ENCODE data around the gene GLE1. TPM values are rescaled to one million over a fixed set of nuclear protein-coding genes. Genes with fewer than 3 reads are reported as not detected.

The GLE1 gene
- total and polyA plus RNA-seq, 2 donors (not counting 3 experiments of a cell fraction or from before 2014, with no cell fraction given): 13.0 to 22.6 TPM

DNA sequence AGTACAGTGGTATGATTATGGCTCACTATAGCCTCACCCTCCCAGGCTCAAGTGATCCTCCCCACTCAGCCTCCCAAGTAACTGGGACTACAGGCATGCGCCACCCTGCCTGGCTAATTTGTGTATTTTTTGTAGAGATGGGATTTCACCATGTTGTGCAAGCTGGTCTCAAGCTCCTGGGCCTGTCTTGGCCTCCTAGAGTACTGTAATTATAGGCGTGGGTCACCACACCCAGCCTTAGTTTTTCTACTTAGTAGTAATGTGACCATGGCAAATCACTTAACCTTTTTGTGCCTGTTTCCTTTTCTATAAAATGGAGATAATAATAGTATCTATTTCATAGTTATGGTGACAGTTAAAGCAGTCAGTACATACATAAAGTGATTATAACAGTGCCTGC, 22.2 kb downstream of the GLE1 start:
- H3K79me2 ChIP-seq (ENCODE audit: control insufficient read depth, insufficient read depth, low read length): no peaks in the 10 kb centered on the region
- H3K4me3 ChIP-seq (replicated peaks in 1 of 3; ENCODE audit: insufficient read depth in 1 of 3, low read depth in 1 of 3, low read length in 3 of 3): no peak overlapping the region
- H3K36me3 ChIP-seq (ENCODE audit: control insufficient read depth in 2 of 2, extremely low read depth in 1 of 2, insufficient read depth in 2 of 2, low read length in 2 of 2): peaks cover 5% of the 10 kb centered on the region in 2 experiments
- no TSS peak for BruUV-seq (replicated peaks)
- ChIA-PET POLR2A (no interaction called here), CTCF (interaction anchor here (1.4 to 3.9 kb wide), 2 partner anchors 24 to 88 kb away, joined by 4 to 11 read pairs; no protein-coding TSS in a partner anchor)
- peaks cover 1% of the 10 kb centered on the region for H4K20me1 ChIP-seq (replicated peaks; ENCODE audit: control insufficient read depth, extremely low read depth, insufficient read depth, low read length)
- H3K9me1 ChIP-seq (replicated peaks; ENCODE audit: control insufficient read depth, extremely low read depth, insufficient read depth, low read length): no peaks in the 10 kb centered on the region
- FAIRE-seq (no peak), DNase-seq (ENCODE audit: low read depth, low spot score) (no peak)
- dilution Hi-C loops (cut with MboI; ENCODE audit: extremely low pct_ligation_motif_present, low sequenced_read_pairs) (no loop called here), intact Hi-C loops (cut with micrococcal nuclease) (no loop called here)
- H3K4me1 ChIP-seq (ENCODE audit: control insufficient read depth, extremely low read depth, insufficient read depth, low read length): peaks cover 26% of the 10 kb centered on the region
- no peaks in the 10 kb centered on the region for H3K9me3 ChIP-seq (replicated peaks; ENCODE audit: control insufficient read depth, insufficient read depth, low read length)
- no peaks in the 10 kb centered on the region for H3K27me3 ChIP-seq (ENCODE audit: control insufficient read depth in 2 of 2, insufficient read depth in 2 of 2, low read length in 2 of 2)
- no peak for TF ChIP-seq GATA2 (IDR thresholded peaks at IDR 0.05; ENCODE audit: insufficient read depth, insufficient read length, low read depth, low read length)
- no peak for TF ChIP-seq POLR2A (IDR thresholded peaks at IDR 0.05; ENCODE audit: low read depth, low read length)
- TF ChIP-seq JUN (IDR thresholded peaks at IDR 0.05; ENCODE audit: borderline replicate concordance, insufficient read depth, insufficient read length, low read depth): no peak
- TF ChIP-seq MYC (IDR thresholded peaks at IDR 0.05; ENCODE audit: low read depth, low read length): no peak
- no peak for TF ChIP-seq CTCF (IDR thresholded peaks at IDR 0.05; ENCODE audit: extremely low read depth in 1 of 2, insufficient read depth in 1 of 2, low read depth in 1 of 2, low read length in 2 of 2)
- TF ChIP-seq, protein P1, sequence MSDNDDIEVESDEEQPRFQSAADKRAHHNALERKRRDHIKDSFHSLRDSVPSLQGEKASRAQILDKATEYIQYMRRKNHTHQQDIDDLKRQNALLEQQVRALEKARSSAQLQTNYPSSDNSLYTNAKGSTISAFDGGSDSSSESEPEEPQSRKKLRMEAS (IDR thresholded peaks at IDR 0.05; ENCODE audit: insufficient read depth, insufficient read length): no peak
- no peak for TF ChIP-seq POLR2AphosphoS5 (IDR thresholded peaks at IDR 0.05; ENCODE audit: insufficient read depth, low read depth, low read length)
- no peak for TF ChIP-seq FOS (IDR thresholded peaks at IDR 0.05; ENCODE audit: borderline replicate concordance, insufficient read depth, low read length)
- no peak for TF ChIP-seq EZH2 (IDR thresholded peaks at IDR 0.05; ENCODE audit: borderline replicate concordance, low read depth, low read length, severe bottlenecking)
- no peak overlapping the region for H3K4me2 ChIP-seq (ENCODE audit: insufficient read depth, low read length)
- H2AFZ ChIP-seq (ENCODE audit: low read depth, low read length): no peak overlapping the region
- H3K9ac ChIP-seq (replicated peaks; ENCODE audit: extremely low read depth, insufficient read depth, low read length): no peak overlapping the region
- H3K27ac ChIP-seq (ENCODE audit: insufficient read depth, low read depth, low read length): no peak overlapping the region

Measured in endothelial cell of umbilical vein (primary cell).